NCI-H1694 treated with DMSO at 0.1 percent for 48 hours (cell line): ENCODE data around the gene PGM2.
"Not testable (repeated sequence)": the region's sequence is repeated elsewhere in the genome, so short reads cannot be mapped to it uniquely, and the experiment has no call there.

Experiments
- DNase-seq: peaks from one replicate; lab custom pipeline; 2025; lab: John Stamatoyannopoulos, UW

Gene PGM2

GRCh38 chr4:37826295-37827029, at the start of gene PGM2:
Gene PGM2, plus strand, starts transcription at chr4:37826686. Its CDS starts 47 bp downstream, at chr4:37826733.
- DNase-seq = peak; percentile 70

- DNase-seq = no peak
Observed at GRCh38 chr4:37779896-37780295, 46.6 kb upstream of the PGM2 start.

- no peak for DNase-seq
Observed at GRCh38 chr4:37780444-37781130, 45.9 kb upstream of the PGM2 start.

GRCh38 chr4:37781131-37781455, 45.4 kb upstream of the PGM2 start:
- no peak for DNase-seq

- DNase-seq = not testable (repeated sequence)
Observed at GRCh38 chr4:37786267-37786666, 40.2 kb upstream of the PGM2 start.

GRCh38 chr4:37787883-37788460, 38.5 kb upstream of the PGM2 start:
- DNase-seq = not testable (repeated sequence)

- no peak for DNase-seq
Observed at GRCh38 chr4:37788819-37789218, 37.7 kb upstream of the PGM2 start.

GRCh38 chr4:37792241-37792640, 34.2 kb upstream of the PGM2 start:
- no peak for DNase-seq

GRCh38 chr4:37793562-37793961, 32.9 kb upstream of the PGM2 start:
- peak; percentile 33 for DNase-seq

GRCh38 chr4:37794056-37794455, 32.4 kb upstream of the PGM2 start:
- DNase-seq = no peak

- DNase-seq = peak; percentile 26
Observed at GRCh38 chr4:37795581-37796195, 30.8 kb upstream of the PGM2 start.

- DNase-seq = no peak
Observed at GRCh38 chr4:37797374-37797773, 29.1 kb upstream of the PGM2 start.

- DNase-seq = no peak
Observed at GRCh38 chr4:37797923-37798322, 28.6 kb upstream of the PGM2 start.

GRCh38 chr4:37798616-37799015, 27.9 kb upstream of the PGM2 start:
- no peak for DNase-seq

GRCh38 chr4:37799941-37800554, 26.4 kb upstream of the PGM2 start:
- no peak for DNase-seq

- peak; percentile 77 for DNase-seq
Observed at GRCh38 chr4:37802068-37802666, 24.3 kb upstream of the PGM2 start.

- DNase-seq = peak; percentile 71
Observed at GRCh38 chr4:37803348-37803973, 23.0 kb upstream of the PGM2 start.

GRCh38 chr4:37805091-37805490, 21.4 kb upstream of the PGM2 start:
- DNase-seq = no peak

- DNase-seq = no peak
Observed at GRCh38 chr4:37812713-37813112, 13.8 kb upstream of the PGM2 start.

GRCh38 chr4:37815591-37815990, 10.9 kb upstream of the PGM2 start:
- DNase-seq = no peak

GRCh38 chr4:37816006-37816405, 10.5 kb upstream of the PGM2 start:
- no peak for DNase-seq

GRCh38 chr4:37816719-37817118, 9.8 kb upstream of the PGM2 start:
- DNase-seq = no peak
